Activated T-helper 17 cell treated with anti-CD3 and anti-CD28 coated beads, Interleukin-2, amount 50 U/mL, for 72 hours (primary cell): ENCODE measurements around the gene GNRH2. TPM values are rescaled to one million over a fixed set of nuclear protein-coding genes. Genes with fewer than 3 reads are reported as not detected.
"Not testable (repeated sequence)": the region's sequence is repeated elsewhere in the genome, so short reads cannot be mapped to it uniquely, and the experiment has no call there.

Source experiments
- ATAC-seq: fragments of 150-1000 bp; cut with Tn5 transposase; replicated peaks from 2 replicates; pipeline ENCODE4 v1.10.0; 2021; ENCODE audit warnings: mild to moderate bottlenecking, moderate library complexity
- H3K27ac Mint-ChIP-seq: one replicate; pipeline ENCODE4 v1.8.0; 2022; ENCODE audit warnings: mixed read lengths
- H3K27me3 Mint-ChIP-seq: one replicate; pipeline ENCODE4 v1.8.0; 2022; ENCODE audit warnings: mixed read lengths
- H3K36me3 Mint-ChIP-seq: one replicate; pipeline ENCODE4 v1.8.0; 2022; ENCODE audit warnings: low read depth, mild to moderate bottlenecking, mixed read lengths
- H3K4me1 Mint-ChIP-seq: one replicate; pipeline ENCODE4 v1.8.0; 2022; ENCODE audit warnings: mixed read lengths
- H3K4me3 Mint-ChIP-seq: one replicate; pipeline ENCODE4 v1.8.0; 2022; ENCODE audit warnings: mild to moderate bottlenecking, mixed read lengths
- H3K9me3 Mint-ChIP-seq: one replicate; pipeline ENCODE4 v1.8.0; 2022; ENCODE audit warnings: mixed read lengths
- total RNA-seq, 2 donors: library from RNA; stranded (reverse); gene quantifications; one replicate each; pipeline ENCODE4 v1.2.3, GENCODE V29; 2022

The GNRH2 gene
- total RNA-seq, 2 donors from 2014 or later: 0.61 to 13.7 TPM

GRCh38 chr20:3047486-3048419 is 4.3 kb downstream of the GNRH2 start:
- Mint-ChIP-seq H3K4me1 (peaks cover 11% of the 10 kb centered on the region), H3K27ac (peak overlapping the region; percentile 97), H3K9me3 (no peaks in the 10 kb centered on the region), H3K36me3 (peaks cover 52% of the 10 kb centered on the region), H3K27me3 (no peaks in the 10 kb centered on the region), H3K4me3 (peak overlapping the region; percentile 97)
- no peak for ATAC-seq

- Mint-ChIP-seq H3K27ac (no peak overlapping the region), H3K4me3 (no peak overlapping the region), H3K27me3 (no peaks in the 10 kb centered on the region), H3K9me3 (no peaks in the 10 kb centered on the region), H3K4me1 (peaks cover 6% of the 10 kb centered on the region), H3K36me3 (peaks cover 44% of the 10 kb centered on the region)
- ATAC-seq: no peak
Measured at GRCh38 chr20:3051385-3052019, 8.1 kb downstream of the GNRH2 start.

- Mint-ChIP-seq H3K9me3 (no peaks in the 10 kb centered on the region), H3K36me3 (no peaks in the 10 kb centered on the region), H3K4me3 (no peak overlapping the region), H3K4me1 (peaks cover 11% of the 10 kb centered on the region), H3K27ac (no peak overlapping the region), H3K27me3 (no peaks in the 10 kb centered on the region)
- ATAC-seq: no peak
Measured at GRCh38 chr20:3059489-3059888, 16.1 kb downstream of the GNRH2 start.

- not testable (repeated sequence) for H3K27ac Mint-ChIP-seq, ATAC-seq, H3K9me3 Mint-ChIP-seq
Measured at GRCh38 chr20:3064119-3064518, 20.7 kb downstream of the GNRH2 start.

GRCh38 chr20:3067139-3068014 is 24.0 kb downstream of the GNRH2 start:
- ATAC-seq: no peak
- Mint-ChIP-seq H3K4me3 (no peak overlapping the region), H3K4me1 (peaks cover 13% of the 10 kb centered on the region), H3K9me3 (no peaks in the 10 kb centered on the region), H3K27ac (peak overlapping the region; percentile 5), H3K36me3 (no peaks in the 10 kb centered on the region), H3K27me3 (no peaks in the 10 kb centered on the region)

More at GRCh38 chr20:3064119-3064518, 20.7 kb downstream of the GNRH2 start:
- H3K4me3 Mint-ChIP-seq, H3K36me3 Mint-ChIP-seq, H3K27me3 Mint-ChIP-seq: not testable (repeated sequence)
- H3K4me1 Mint-ChIP-seq: peaks cover 15% of the 10 kb centered on the region

GRCh38 chr20:3068075-3068474 is 24.7 kb downstream of the GNRH2 start:
- no peak for ATAC-seq
- H3K36me3 Mint-ChIP-seq: no peaks in the 10 kb centered on the region
- no peaks in the 10 kb centered on the region for H3K9me3 Mint-ChIP-seq
- peaks cover 13% of the 10 kb centered on the region for H3K4me1 Mint-ChIP-seq
- H3K27me3 Mint-ChIP-seq: no peaks in the 10 kb centered on the region
- H3K4me3 Mint-ChIP-seq: no peak overlapping the region
- H3K27ac Mint-ChIP-seq: no peak overlapping the region

GRCh38 chr20:3068986-3069900 is 25.8 kb downstream of the GNRH2 start:
- H3K27ac Mint-ChIP-seq: no peak overlapping the region
- peaks cover 12% of the 10 kb centered on the region for H3K4me1 Mint-ChIP-seq
- H3K36me3 Mint-ChIP-seq: no peaks in the 10 kb centered on the region
- H3K27me3 Mint-ChIP-seq: no peaks in the 10 kb centered on the region
- H3K4me3 Mint-ChIP-seq: no peak overlapping the region
- ATAC-seq: no peak
- no peaks in the 10 kb centered on the region for H3K9me3 Mint-ChIP-seq

- Mint-ChIP-seq H3K27ac (peak overlapping the region; percentile 22), H3K4me3 (peak overlapping the region; percentile 67), H3K27me3 (no peaks in the 10 kb centered on the region), H3K36me3 (no peaks in the 10 kb centered on the region), H3K4me1 (peaks cover 6% of the 10 kb centered on the region), H3K9me3 (no peaks in the 10 kb centered on the region)
- no peak for ATAC-seq
Measured at GRCh38 chr20:3070725-3071124, 27.3 kb downstream of the GNRH2 start.

GRCh38 chr20:3071266-3071609 is 27.8 kb downstream of the GNRH2 start:
- Mint-ChIP-seq H3K36me3 (no peaks in the 10 kb centered on the region), H3K4me3 (peak overlapping the region; percentile 67), H3K27ac (peak overlapping the region; percentile 22), H3K4me1 (peaks cover 6% of the 10 kb centered on the region), H3K9me3 (no peaks in the 10 kb centered on the region), H3K27me3 (no peaks in the 10 kb centered on the region)
- no peak for ATAC-seq

- ATAC-seq: peak; percentile 87
- H3K9me3 Mint-ChIP-seq: no peaks in the 10 kb centered on the region
- H3K27me3 Mint-ChIP-seq: no peaks in the 10 kb centered on the region
- peak within 1 kb of the TSS; percentile 54 for H3K27ac Mint-ChIP-seq
- peaks cover 6% of the 10 kb centered on the region for H3K4me1 Mint-ChIP-seq
- peak within 1 kb of the TSS; percentile 67 for H3K4me3 Mint-ChIP-seq
- H3K36me3 Mint-ChIP-seq: no peaks in the 10 kb centered on the region
Measured at GRCh38 chr20:3071610-3072529, 28.4 kb downstream of the GNRH2 start, which contains the start of gene OXT. TSS of gene OXT (plus strand) at chr20:3071620. CDS start at chr20:3071656, 36 bp downstream.

GRCh38 chr20:3072530-3073250 is 29.3 kb downstream of the GNRH2 start:
- no peaks in the 10 kb centered on the region for H3K27me3 Mint-ChIP-seq
- peaks cover 8% of the 10 kb centered on the region for H3K4me1 Mint-ChIP-seq
- H3K36me3 Mint-ChIP-seq: no peaks in the 10 kb centered on the region
- no peaks in the 10 kb centered on the region for H3K9me3 Mint-ChIP-seq
- ATAC-seq: no peak
- H3K4me3 Mint-ChIP-seq: peak overlapping the region; percentile 67
- peak overlapping the region; percentile 54 for H3K27ac Mint-ChIP-seq

- peak overlapping the region; percentile 67 for H3K4me3 Mint-ChIP-seq
- not testable (repeated sequence) for ATAC-seq, H3K27ac Mint-ChIP-seq
Measured at GRCh38 chr20:3073251-3073643, 29.8 kb downstream of the GNRH2 start.

More at GRCh38 chr20:3073251-3073643, 29.8 kb downstream of the GNRH2 start:
- H3K27me3 Mint-ChIP-seq, H3K9me3 Mint-ChIP-seq, H3K36me3 Mint-ChIP-seq: not testable (repeated sequence)
- peaks cover 10% of the 10 kb centered on the region for H3K4me1 Mint-ChIP-seq
